IMR-90 (cell line): ENCODE data around the gene ARAP3. TPM values are rescaled to one million over a fixed set of nuclear protein-coding genes. Genes with fewer than 3 reads are reported as not detected.

ENCODE experiments used
- ATAC-seq: fragments of 200-7000 bp; cut with Tn5 transposase; 2 replicates; pipeline ENCODE4 v1.9.1; 2020; ENCODE audit warnings: low read depth, mild to moderate bottlenecking, moderate library complexity
- BruUV-seq: library from RNA; stranded (reverse); fragments of 400-500 nt; replicated peaks from 2 replicates; lab custom pipeline; 2021; lab: Mats Ljungman, UMichigan
- CTCF ChIA-PET: fragments of 300-600 bp; formaldehyde crosslinking; extraction: SDS; loops from one replicate; lab custom pipeline; 2021; ENCODE audit warnings: antibody characterized with exemption; lab: Yijun Ruan, JAX
- POLR2A ChIA-PET: fragments of 300-600 bp; sonication (Branson Sonifier 250); formaldehyde crosslinking; loops from one replicate; lab custom pipeline; 2022; ENCODE audit warnings: antibody characterized with exemption; ENCODE audit not compliant: unreplicated experiment; lab: Charles Lee
- DNase-seq: peaks from one replicate; pipeline ENCODE4 v3.0.0; 2013
- H2AFZ ChIP-seq: replicated peaks from 2 replicates; pipeline ENCODE3; 2013; ENCODE audit warnings: low read length, mild to moderate bottlenecking; ENCODE audit not compliant: poor library complexity
- H2AK5ac ChIP-seq: 2 replicates; pipeline ENCODE4 v1.6.1; 2013; ENCODE audit warnings: low read depth, low read length, inconsistent platforms
- H2AK9ac ChIP-seq: replicated peaks from 2 replicates; pipeline ENCODE3; 2013; ENCODE audit warnings: mild to moderate bottlenecking, low read depth, low read length, moderate library complexity; ENCODE audit not compliant: poor library complexity
- H2BK120ac ChIP-seq: 2 replicates; pipeline ENCODE4 v1.6.1; 2013; ENCODE audit warnings: low read depth, low read length, inconsistent platforms
- H2BK15ac ChIP-seq: 3 replicates; pipeline ENCODE4 v1.6.1; 2013; ENCODE audit warnings: low read depth, low read length, inconsistent platforms
- H2BK20ac ChIP-seq: 2 replicates; pipeline ENCODE4 v1.6.1; 2013; ENCODE audit warnings: low read depth, mild to moderate bottlenecking, inconsistent platforms, low read length, moderate library complexity
- H2BK5ac ChIP-seq: 2 replicates; pipeline ENCODE4 v1.6.1; 2013; ENCODE audit warnings: mild to moderate bottlenecking, low read depth, low read length, inconsistent platforms; ENCODE audit not compliant: poor library complexity, severe bottlenecking
- H3K14ac ChIP-seq: replicated peaks from 2 replicates; pipeline ENCODE4 v1.6.1; 2013; ENCODE audit warnings: low read depth, low read length, inconsistent platforms
- H3K18ac ChIP-seq: 2 replicates; pipeline ENCODE4 v1.6.1; 2013; ENCODE audit warnings: low read depth, low read length, control low read depth
- H3K23ac ChIP-seq: 2 replicates; pipeline ENCODE4 v1.6.1; 2013; ENCODE audit warnings: low read depth, low read length, inconsistent platforms
- H3K27ac ChIP-seq: 2 replicates; pipeline ENCODE4 v1.5.1; 2013; ENCODE audit warnings: mild to moderate bottlenecking, control low read depth, low read length; ENCODE audit not compliant: insufficient read depth
- H3K27me3 ChIP-seq: 2 replicates; pipeline ENCODE4 v1.6.1; 2013; ENCODE audit warnings: low read length; ENCODE audit not compliant: control insufficient read depth, insufficient read depth
- H3K36me3 ChIP-seq: 2 replicates; pipeline ENCODE4 v1.6.1; 2013; ENCODE audit warnings: low read length, mixed read lengths; ENCODE audit not compliant: control insufficient read depth, insufficient read depth
- H3K4ac ChIP-seq: 2 replicates; pipeline ENCODE4 v1.6.1; 2013; ENCODE audit warnings: low read depth, low read length, inconsistent platforms
- H3K4me1 ChIP-seq: 2 replicates; pipeline ENCODE4 v1.6.1; 2013; ENCODE audit warnings: low read length, mixed read lengths; ENCODE audit not compliant: control insufficient read depth, insufficient read depth
- H3K4me2 ChIP-seq: 2 replicates; pipeline ENCODE4 v1.6.1; 2013; ENCODE audit warnings: low read depth, mild to moderate bottlenecking, control low read depth, low read length, moderate library complexity
- H3K4me3 ChIP-seq: 2 replicates; pipeline ENCODE4 v1.5.1; 2013; ENCODE audit warnings: low read depth, mild to moderate bottlenecking, control low read depth, low read length, moderate library complexity; ENCODE audit not compliant: insufficient read depth
- H3K56ac ChIP-seq: 2 replicates; pipeline ENCODE4 v1.6.1; 2013; ENCODE audit warnings: low read length, inconsistent platforms; ENCODE audit not compliant: insufficient read depth; ENCODE audit errors: extremely low read depth
- H3K79me1 ChIP-seq, 2 experiments: 2 replicates each; pipeline ENCODE4 v1.6.1; 2013; ENCODE audit warnings: low read length in 2 of 2, inconsistent platforms in 1 of 2, low read depth in 1 of 2
- H3K9ac ChIP-seq: 2 replicates; pipeline ENCODE4 v1.6.1; 2013; ENCODE audit warnings: low read depth, low read length, control low read depth
- H3K9me1 ChIP-seq: 2 replicates; pipeline ENCODE4 v1.6.1; 2013; ENCODE audit warnings: low read length, inconsistent platforms; ENCODE audit not compliant: insufficient read depth
- H3K9me3 ChIP-seq: 2 replicates; pipeline ENCODE4 v1.6.1; 2013; ENCODE audit warnings: low read length; ENCODE audit not compliant: control insufficient read depth, insufficient read depth
- H4K20me1 ChIP-seq: 2 replicates; pipeline ENCODE4 v1.6.1; 2013; ENCODE audit warnings: low read length, inconsistent platforms; ENCODE audit not compliant: insufficient read depth
- H4K5ac ChIP-seq: 2 replicates; pipeline ENCODE4 v1.6.1; 2013; ENCODE audit warnings: mild to moderate bottlenecking, low read depth, low read length, control low read depth
- H4K8ac ChIP-seq, 2 experiments: 2 replicates each; pipeline ENCODE4 v1.6.1; 2013; ENCODE audit warnings: low read depth in 2 of 2, low read length in 2 of 2, control low read depth in 1 of 2, inconsistent platforms in 1 of 2
- H4K91ac ChIP-seq: 2 replicates; pipeline ENCODE4 v1.6.1; 2013; ENCODE audit warnings: low read depth, low read length, inconsistent platforms; ENCODE audit not compliant: insufficient read depth
- BHLHE40 ChIP-seq: fragments of 150-350 bp; IDR thresholded peaks from 2 replicates; pipeline ENCODE4 v1.6.1; 2016; ENCODE audit warnings: mild to moderate bottlenecking, low read depth, low read length
- CEBPB ChIP-seq: IDR thresholded peaks from 2 replicates; pipeline ENCODE4 v1.6.1; 2012; ENCODE audit warnings: low read depth, low read length, improper control_type of control experiment
- CHD1 ChIP-seq: IDR thresholded peaks from 2 replicates; pipeline ENCODE4 v1.6.1; 2012; ENCODE audit warnings: low read depth, low read length, improper control_type of control experiment
- FOS ChIP-seq: fragments of 150-350 bp; IDR thresholded peaks from 2 replicates; pipeline ENCODE4 v1.6.1; 2016; ENCODE audit warnings: low read depth, low read length
- MAFK ChIP-seq: IDR thresholded peaks from 2 replicates; pipeline ENCODE4 v1.6.1; 2012; ENCODE audit warnings: low read depth, low read length, improper control_type of control experiment
- MAZ ChIP-seq: IDR thresholded peaks from 2 replicates; pipeline ENCODE4 v1.6.1; 2012; ENCODE audit warnings: low read depth, mild to moderate bottlenecking, low read length, improper control_type of control experiment, moderate library complexity, borderline replicate concordance
- NFE2L2 ChIP-seq: fragments of 150-350 bp; IDR thresholded peaks from 2 replicates; pipeline ENCODE4 v1.6.1; 2016; ENCODE audit warnings: low read depth, mild to moderate bottlenecking, low read length
- POLR2A ChIP-seq: IDR thresholded peaks from 2 replicates; pipeline ENCODE4 v1.6.1; 2012; ENCODE audit warnings: mild to moderate bottlenecking, low read depth, low read length
- RAD21 ChIP-seq: IDR thresholded peaks from 2 replicates; pipeline ENCODE4 v1.6.1; 2012; ENCODE audit warnings: low read length, improper control_type of control experiment
- RCOR1 ChIP-seq: IDR thresholded peaks from 2 replicates; pipeline ENCODE4 v1.6.1; 2012; ENCODE audit warnings: mild to moderate bottlenecking, low read length, improper control_type of control experiment; ENCODE audit not compliant: insufficient replicate concordance
- RFX5 ChIP-seq: IDR thresholded peaks from 2 replicates; pipeline ENCODE4 v1.8.0; 2012; ENCODE audit warnings: low read depth, mild to moderate bottlenecking, low read length, moderate library complexity
- SMC3 ChIP-seq: fragments of 150-350 bp; IDR thresholded peaks from 2 replicates; pipeline ENCODE4 v1.6.1; 2016; ENCODE audit warnings: low read depth, mild to moderate bottlenecking, antibody characterized with exemption, low read length, moderate library complexity
- WGBS, 2 experiments: methylation state at CpG; one replicate each; pipeline versions ENCODE4 v1.1.5 to v1.1.7; 2013; ENCODE audit warnings: missing lambda C conversion rate in 2 of 2; ENCODE audit not compliant: insufficient read length in 1 of 2; ENCODE audit errors: extremely low coverage in 2 of 2; 5-methylcytosine and 5-hydroxymethylcytosine counted together
- dilution Hi-C: fragments of 300-500 bp; cut with HindIII; formaldehyde crosslinking; loops from one replicate; pipeline ENCODE4 v1.14.3; 2018; ENCODE audit warnings: low sequenced_read_pairs; ENCODE audit not compliant: unreplicated experiment
- in situ Hi-C: fragments of 300-500 bp; cut with MboI; formaldehyde crosslinking; loops from 3 replicates; pipeline ENCODE4 v1.14.3; 2019; ENCODE audit warnings: low sequenced_read_pairs, inconsistent platforms, mixed read lengths
- intact Hi-C: fragments of 100-400 bp; cut with micrococcal nuclease; formaldehyde crosslinking; loops from 2 replicates; pipeline ENCODE4 v1.10.0; 2022
- polyA plus RNA-seq, 3 experiments: library from polyadenylated mRNA; depleted of rRNA; stranded (reverse); fragments of >200 nt; gene quantifications; 2 replicates each; pipeline ENCODE4 v1.2.3, GENCODE V29; 2012; ENCODE audit warnings: low replicate concordance in 1 of 3
- total RNA-seq: library from RNA; depleted of rRNA; stranded (reverse); fragments of >200 nt; gene quantifications from 2 replicates; pipeline ENCODE4 v1.2.3, GENCODE V29; 2012
- TF ChIP-seq, protein P1 (sequence below): conservative IDR thresholded peaks from 2 replicates; pipeline ENCODE4 v1.5.1; 2012; ENCODE audit warnings: mild to moderate bottlenecking, low read depth, low read length, improper control_type of control experiment
- TF ChIP-seq, protein P2 (sequence below): fragments of 150-350 bp; IDR thresholded peaks from 2 replicates; pipeline ENCODE4 v1.6.1; 2016; ENCODE audit warnings: low read depth, mild to moderate bottlenecking, low read length, moderate library complexity, borderline replicate concordance
- TF ChIP-seq, protein P3 (sequence below): fragments of 150-350 bp; IDR thresholded peaks from 2 replicates; pipeline ENCODE4 v1.6.1; 2017; ENCODE audit warnings: mild to moderate bottlenecking, antibody characterized with exemption, low read length, low read depth

ARAP3 gene
- total and polyA plus RNA-seq, 2 of the 4 experiments (the other 2 are of a cell fraction), result 2.2 to 6.9 TPM

DNA sequence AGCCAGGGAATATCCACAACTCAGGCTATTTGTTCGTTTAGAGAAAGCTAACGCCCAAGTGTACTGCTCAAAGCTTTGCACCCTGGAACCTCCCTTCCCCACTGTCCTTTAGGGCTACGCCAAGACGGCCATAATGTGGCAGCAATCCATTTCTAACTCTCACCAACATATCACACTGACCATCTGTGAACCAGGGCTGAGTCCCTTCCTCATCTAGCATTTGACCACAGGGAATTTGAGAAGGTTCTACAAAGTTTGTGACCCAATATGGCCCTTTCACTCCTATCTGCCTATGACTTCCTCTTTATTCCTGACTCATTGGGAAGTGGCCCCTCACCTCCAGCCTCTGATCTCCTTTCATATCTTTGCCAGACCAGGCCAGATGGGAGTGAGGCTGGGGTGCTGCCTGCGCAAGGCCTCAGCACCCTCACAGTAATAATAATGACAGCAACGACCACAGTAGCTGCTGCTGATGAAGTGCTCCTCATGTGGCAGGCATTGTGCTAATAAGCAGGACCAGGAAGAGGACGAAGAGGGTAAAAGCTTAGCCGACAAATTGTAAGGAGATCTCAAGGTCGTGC lies 9.3 kb upstream of the ARAP3 start:
- Histone ChIP-seq H2BK15ac (no peak overlapping the region), H3K23ac (no peak overlapping the region), H3K9ac (no peak overlapping the region), H3K36me3 (no peaks in the 10 kb centered on the region), H3K27me3 (peaks cover 42% of the 10 kb centered on the region), H2BK120ac (no peak overlapping the region), H3K9me1 (no peaks in the 10 kb centered on the region), H2AK5ac (no peak overlapping the region), H3K14ac (no peak overlapping the region), H4K8ac (no peak overlapping the region), H3K4me1 (no peaks in the 10 kb centered on the region; the same call in 1 of the 2 replicates), H2AK9ac (no peak overlapping the region), H3K18ac (no peak overlapping the region), H3K4ac (no peak overlapping the region), H4K91ac (no peak overlapping the region), H4K20me1 (no peaks in the 10 kb centered on the region), H3K9me3 (no peaks in the 10 kb centered on the region), H3K27ac (no peak overlapping the region), H3K4me2 (no peak overlapping the region), H2AFZ (no peak overlapping the region), H3K56ac (no peak overlapping the region), H4K5ac (no peak overlapping the region), H2BK20ac (no peak overlapping the region), H3K4me3 (no peak overlapping the region), H3K79me1 (no peaks in the 10 kb centered on the region), H2BK5ac (no peak overlapping the region)
- POLR2A ChIA-PET, result interaction anchor here (0.6 to 1.0 kb wide), 2 partner anchors 203 to 270 kb away, joined by 3 read pairs; no protein-coding TSS in a partner anchor
- intact Hi-C loops, result loop anchor here (5.0 kb wide), 1 partner anchor 451 kb away; no protein-coding TSS in a partner anchor
- no TSS peak for BruUV-seq
- DNase-seq, result no peak
- ATAC-seq, result no peak
- 96% methylated on average over 4 of the region's 9 CpGs; no CpG with 5 or more reads in 1 of the 2 experiments for WGBS, 2 experiments
- dilution Hi-C loops, result no loop called here
- CTCF ChIA-PET, result interaction anchor here (0.7 to 4.0 kb wide), 17 partner anchors 8 to 277 kb away, joined by 3 to 32 read pairs (median 3); partner anchors contain the start of genes PCDH1, PCDH12 and RNF14
- in situ Hi-C loops, result loop anchor here (5.0 to 25.0 kb wide), 2 partner anchors 266 to 421 kb away; partner anchors contain the start of genes NDFIP1 and PCDH12
- TF ChIP-seq POLR2A (no peak), BHLHE40 (no peak), RFX5 (no peak), RAD21 (no peak), CEBPB (no peak), RCOR1 (no peak), CHD1 (no peak), NFE2L2 (no peak), MAZ (no peak), SMC3 (no peak), FOS (no peak), MAFK (no peak)
- TF ChIP-seq, protein P1, sequence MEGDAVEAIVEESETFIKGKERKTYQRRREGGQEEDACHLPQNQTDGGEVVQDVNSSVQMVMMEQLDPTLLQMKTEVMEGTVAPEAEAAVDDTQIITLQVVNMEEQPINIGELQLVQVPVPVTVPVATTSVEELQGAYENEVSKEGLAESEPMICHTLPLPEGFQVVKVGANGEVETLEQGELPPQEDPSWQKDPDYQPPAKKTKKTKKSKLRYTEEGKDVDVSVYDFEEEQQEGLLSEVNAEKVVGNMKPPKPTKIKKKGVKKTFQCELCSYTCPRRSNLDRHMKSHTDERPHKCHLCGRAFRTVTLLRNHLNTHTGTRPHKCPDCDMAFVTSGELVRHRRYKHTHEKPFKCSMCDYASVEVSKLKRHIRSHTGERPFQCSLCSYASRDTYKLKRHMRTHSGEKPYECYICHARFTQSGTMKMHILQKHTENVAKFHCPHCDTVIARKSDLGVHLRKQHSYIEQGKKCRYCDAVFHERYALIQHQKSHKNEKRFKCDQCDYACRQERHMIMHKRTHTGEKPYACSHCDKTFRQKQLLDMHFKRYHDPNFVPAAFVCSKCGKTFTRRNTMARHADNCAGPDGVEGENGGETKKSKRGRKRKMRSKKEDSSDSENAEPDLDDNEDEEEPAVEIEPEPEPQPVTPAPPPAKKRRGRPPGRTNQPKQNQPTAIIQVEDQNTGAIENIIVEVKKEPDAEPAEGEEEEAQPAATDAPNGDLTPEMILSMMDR, result no peak
- TF ChIP-seq, protein P2, sequence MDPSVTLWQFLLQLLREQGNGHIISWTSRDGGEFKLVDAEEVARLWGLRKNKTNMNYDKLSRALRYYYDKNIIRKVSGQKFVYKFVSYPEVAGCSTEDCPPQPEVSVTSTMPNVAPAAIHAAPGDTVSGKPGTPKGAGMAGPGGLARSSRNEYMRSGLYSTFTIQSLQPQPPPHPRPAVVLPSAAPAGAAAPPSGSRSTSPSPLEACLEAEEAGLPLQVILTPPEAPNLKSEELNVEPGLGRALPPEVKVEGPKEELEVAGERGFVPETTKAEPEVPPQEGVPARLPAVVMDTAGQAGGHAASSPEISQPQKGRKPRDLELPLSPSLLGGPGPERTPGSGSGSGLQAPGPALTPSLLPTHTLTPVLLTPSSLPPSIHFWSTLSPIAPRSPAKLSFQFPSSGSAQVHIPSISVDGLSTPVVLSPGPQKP, result no peak
- TF ChIP-seq, protein P3, sequence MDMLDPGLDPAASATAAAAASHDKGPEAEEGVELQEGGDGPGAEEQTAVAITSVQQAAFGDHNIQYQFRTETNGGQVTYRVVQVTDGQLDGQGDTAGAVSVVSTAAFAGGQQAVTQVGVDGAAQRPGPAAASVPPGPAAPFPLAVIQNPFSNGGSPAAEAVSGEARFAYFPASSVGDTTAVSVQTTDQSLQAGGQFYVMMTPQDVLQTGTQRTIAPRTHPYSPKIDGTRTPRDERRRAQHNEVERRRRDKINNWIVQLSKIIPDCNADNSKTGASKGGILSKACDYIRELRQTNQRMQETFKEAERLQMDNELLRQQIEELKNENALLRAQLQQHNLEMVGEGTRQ, result no peak
